PC-9 (cell line): ENCODE measurements around the gene SLC35F5.
"Not testable (repeated sequence)": the region's sequence is repeated elsewhere in the genome, so short reads cannot be mapped to it uniquely, and the experiment has no call there.

ENCODE experiments used
- CTCF ChIP-seq: fragments of 200-600 bp; sonication (generic); conservative IDR thresholded peaks from 2 replicates; pipeline ENCODE4 v1.6.1; 2017; ENCODE audit warnings: mixed run types, antibody characterized with exemption, mild to moderate bottlenecking, moderate library complexity
- EZH2 ChIP-seq: fragments of 200-600 bp; sonication (generic); IDR thresholded peaks from 2 replicates; pipeline ENCODE4 v1.8.0; 2017; ENCODE audit warnings: antibody characterized with exemption, low read depth

- TF ChIP-seq CTCF, EZH2: not testable (repeated sequence)
Observed at GRCh38 chr2:113669013-113669412, 87.4 kb downstream of the SLC35F5 start.
